GM12878 (cell line): ENCODE data around the gene APBB1IP. TPM values are rescaled to one million over a fixed set of nuclear protein-coding genes. Genes with fewer than 3 reads are reported as not detected.

ENCODE experiments used
- ATAC-seq: fragments of 200-7000 bp; cut with Tn5 transposase; 3 replicates; pipeline ENCODE4 v1.9.1; 2020; ENCODE audit warnings: mild to moderate bottlenecking, moderate library complexity
- BruUV-seq: library from RNA; stranded (reverse); fragments of 400-500 nt; replicated peaks from 2 replicates; lab custom pipeline; 2021; lab: Mats Ljungman, UMichigan
- CTCF ChIA-PET: fragments of 300-600 bp; sonication (Branson Sonifier 250); formaldehyde crosslinking; extraction: SDS; loops from one replicate; lab custom pipeline; 2021; ENCODE audit warnings: inconsistent platforms; lab: Yijun Ruan, JAX
- POLR2A ChIA-PET: fragments of 350-600 bp; formaldehyde crosslinking; extraction: SDS; loops from one replicate; lab custom pipeline; 2021; ENCODE audit warnings: inconsistent platforms; lab: Charles Lee
- RAD21 ChIA-PET: fragments of 300-600 bp; sonication (Branson Sonifier 250); formaldehyde crosslinking; loops from one replicate; lab custom pipeline; 2023; ENCODE audit warnings: antibody characterized with exemption; ENCODE audit not compliant: unreplicated experiment; lab: Charles Lee
- SMC1A ChIA-PET: fragments of 300-600 bp; sonication (Branson Sonifier 250); formaldehyde crosslinking; loops from one replicate; lab custom pipeline; 2023; ENCODE audit not compliant: unreplicated experiment, uncharacterized antibody; lab: Charles Lee
- DNase-seq: peaks from one replicate; pipeline ENCODE4 v3.0.0-alpha.2; 2011; ENCODE audit warnings: low read depth, low spot score
- FAIRE-seq: peaks from 3 replicates; lab custom pipeline; 2011; peaks lifted over from hg19 to GRCh38; lab: Jason Lieb, UNC
- H2AFZ ChIP-seq: 2 replicates; pipeline ENCODE4 v1.6.0; 2011; ENCODE audit warnings: low read depth, low read length, control low read depth; ENCODE audit not compliant: control insufficient read depth
- H3K27ac ChIP-seq: 2 replicates; pipeline ENCODE4 v1.5.1; 2011; ENCODE audit warnings: control low read depth; ENCODE audit not compliant: control insufficient read depth, insufficient read depth
- H3K27me3 ChIP-seq, 2 experiments: replicated peaks in 1 of 2; 2 replicates each; pipeline versions ENCODE4 v1.6.0 to v1.6.1; 2011; ENCODE audit warnings: low read length in 1 of 2; ENCODE audit not compliant: control insufficient read depth in 2 of 2, insufficient read depth in 2 of 2
- H3K36me3 ChIP-seq, 2 experiments: 2 replicates each; pipeline ENCODE4 v1.5.1; 2011; ENCODE audit warnings: low read length in 1 of 2; ENCODE audit not compliant: control insufficient read depth in 2 of 2, insufficient read depth in 2 of 2
- H3K4me1 ChIP-seq: 2 replicates; pipeline ENCODE4 v1.6.1; 2011; ENCODE audit warnings: mild to moderate bottlenecking, low read length, moderate library complexity, mixed read lengths; ENCODE audit not compliant: control insufficient read depth, insufficient read depth
- H3K4me2 ChIP-seq: 2 replicates; pipeline ENCODE4 v1.6.0; 2011; ENCODE audit warnings: control low read depth; ENCODE audit not compliant: control insufficient read depth, insufficient read depth
- H3K4me3 ChIP-seq: fragments of 200-600 bp; sonication (generic); 2 replicates; pipeline ENCODE4 v1.5.1; 2016
- H3K79me2 ChIP-seq: 2 replicates; pipeline ENCODE4 v1.6.0; 2011; ENCODE audit warnings: low read length; ENCODE audit not compliant: control insufficient read depth, insufficient read depth
- H3K9ac ChIP-seq: 2 replicates; pipeline ENCODE4 v1.8.0; 2011; ENCODE audit warnings: low read length, control low read depth, mixed read lengths; ENCODE audit not compliant: control insufficient read depth, insufficient read depth
- H3K9me3 ChIP-seq: replicated peaks from 3 replicates; pipeline ENCODE4 v1.5.1; 2011; ENCODE audit warnings: mild to moderate bottlenecking, low read length; ENCODE audit not compliant: control insufficient read depth, insufficient read depth
- H4K20me1 ChIP-seq: 2 replicates; pipeline ENCODE4 v1.6.0; 2011; ENCODE audit not compliant: control insufficient read depth, insufficient read depth
- BMI1 ChIP-seq: fragments of 450-650 bp; IDR thresholded peaks from 2 replicates; pipeline ENCODE4 v1.6.1; 2016; ENCODE audit warnings: mild to moderate bottlenecking, moderate library complexity, borderline replicate concordance
- CBFB ChIP-seq: IDR thresholded peaks from 2 replicates; pipeline ENCODE4 v1.6.1; 2016; ENCODE audit warnings: antibody characterized with exemption, low read depth
- CREB1 ChIP-seq: IDR thresholded peaks from 2 replicates; pipeline ENCODE4 v1.6.1; 2012; ENCODE audit warnings: low read depth, mild to moderate bottlenecking, inconsistent platforms
- EZH2 ChIP-seq: IDR thresholded peaks from 2 replicates; pipeline ENCODE4 v1.6.1; 2012; ENCODE audit warnings: low read depth, mild to moderate bottlenecking, control low read depth, inconsistent platforms, low read length, borderline replicate concordance; ENCODE audit not compliant: control insufficient read depth
- GABPA ChIP-seq: IDR thresholded peaks from 2 replicates; pipeline ENCODE4 v1.6.1; 2014; ENCODE audit warnings: antibody characterized with exemption, low read depth, mild to moderate bottlenecking, inconsistent platforms
- JUND ChIP-seq: IDR thresholded peaks from 2 replicates; pipeline ENCODE4 v1.6.1; 2012; ENCODE audit warnings: low read depth, mild to moderate bottlenecking, low read length, improper control_type of control experiment, moderate library complexity
- MTA3 ChIP-seq: IDR thresholded peaks from 2 replicates; pipeline ENCODE4 v1.6.1; 2012; ENCODE audit warnings: low read length, inconsistent platforms, borderline replicate concordance
- RBBP5 ChIP-seq: fragments of 200-600 bp; sonication (generic); conservative IDR thresholded peaks from 2 replicates; pipeline ENCODE4 v1.6.1; 2016
- SIN3A ChIP-seq: IDR thresholded peaks from 2 replicates; pipeline ENCODE4 v1.6.1; 2012; ENCODE audit warnings: low read depth, low read length, improper control_type of control experiment
- SMC3 ChIP-seq: IDR thresholded peaks from 2 replicates; pipeline ENCODE4 v1.6.1; 2011; ENCODE audit warnings: low read length, improper control_type of control experiment, borderline replicate concordance
- STAT1 ChIP-seq: fragments of 450-650 bp; conservative IDR thresholded peaks from 2 replicates; pipeline ENCODE4 v1.6.1; 2014; ENCODE audit warnings: antibody characterized with exemption, mild to moderate bottlenecking
- YBX1 ChIP-seq: fragments of 450-650 bp; IDR thresholded peaks from 2 replicates; pipeline ENCODE4 v1.6.1; 2016; ENCODE audit warnings: antibody characterized with exemption
- ZNF622 ChIP-seq: fragments of 450-650 bp; IDR thresholded peaks from 2 replicates; pipeline ENCODE4 v1.6.1; 2017; ENCODE audit warnings: mild to moderate bottlenecking, inconsistent platforms
- WGBS: methylation state at CpG from one replicate; pipeline ENCODE4 v1.1.6; 2016; ENCODE audit warnings: low lambda C conversion rate; ENCODE audit not compliant: insufficient replicate concordance, insufficient coverage; ENCODE audit errors: missing lambda C conversion rate; 5-methylcytosine and 5-hydroxymethylcytosine counted together
- in situ Hi-C: fragments of 300-500 bp; cut with MboI; formaldehyde crosslinking; loops from 9 replicates; pipeline ENCODE4 v1.14.3; 2018; ENCODE audit warnings: mixed read lengths
- intact Hi-C: fragments of 100-400 bp; cut with micrococcal nuclease; formaldehyde crosslinking; loops from one replicate; pipeline ENCODE4 v1.14.2; 2022; ENCODE audit not compliant: unreplicated experiment
- polyA plus RNA-seq, 11 experiments: library from polyadenylated mRNA; depleted of rRNA in 4 of 11; unstranded in 6 of 11; stranded (reverse) in 5 of 11; fragments of >200 nt; fragmentation: Nextera tagmentation in 4 of 11; fragmentation: Illumina TruSeq in 1 of 11; extraction: Ambion mirVana in 4 of 11; extraction: Trizol in 1 of 11; gene quantifications; 1 replicate in 1 of 11; 2 replicates in 10 of 11; pipeline versions ENCODE4 v1.2.1 to v1.2.3, GENCODE V29; 2011 to 2016; ENCODE audit warnings: inconsistent platforms in 2 of 11, missing spikeins in 2 of 11, low read depth in 1 of 11
- total RNA-seq, 4 experiments: library from RNA; depleted of rRNA in 3 of 4; stranded (reverse); fragments of >200 nt in 3 of 4; fragmentation: Illumina TruSeq in 1 of 4; extraction: Trizol in 1 of 4; gene quantifications; 2 replicates each; pipeline versions ENCODE4 v1.2.1 to v1.2.3, GENCODE V29; 2013 to 2021
- TF ChIP-seq, protein P1 (sequence below): fragments of 450-650 bp; IDR thresholded peaks from 2 replicates; pipeline ENCODE4 v1.6.1; 2018; ENCODE audit warnings: mild to moderate bottlenecking, low read depth, moderate library complexity; ENCODE audit not compliant: partially characterized antibody

Gene APBB1IP
- total and polyA plus RNA-seq, 10 of the 15 experiments (the other 5 are each of a cell fraction or from before 2014, with no cell fraction given) = 7.3 to 67.4 (median 19.9) TPM

DNA sequence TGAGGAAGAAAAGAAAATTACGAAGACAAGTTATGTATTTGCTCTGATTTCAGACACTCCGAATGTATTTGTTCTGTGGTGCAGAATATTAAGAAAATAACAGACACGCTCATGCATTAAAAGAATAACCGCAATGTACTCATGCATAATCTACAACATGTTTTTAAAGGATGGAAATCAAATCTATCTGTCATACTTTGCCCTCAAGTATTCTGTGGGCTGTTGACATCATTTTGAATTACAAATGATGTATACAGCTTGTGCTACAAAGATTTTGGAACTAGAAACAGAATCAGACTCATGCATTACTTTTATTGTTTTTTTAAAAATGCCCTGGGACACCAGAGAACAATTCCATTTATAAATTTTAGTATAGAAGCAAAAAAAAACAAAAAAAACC is 69.9 kb downstream of the APBB1IP start:
- ChIA-PET CTCF (interaction anchor here (0.6 kb wide), 1 partner anchor 55 kb away, joined by 4 read pairs; no protein-coding TSS in a partner anchor), RAD21 (interaction anchor here (1.0 to 1.4 kb wide), 2 partner anchors 19 to 51 kb away, joined by 4 read pairs; no protein-coding TSS in a partner anchor), POLR2A (interaction anchor here (0.9 kb wide), 1 partner anchor 9 kb away, joined by 4 read pairs; no protein-coding TSS in a partner anchor), SMC1A (interaction anchor here (0.7 to 2.4 kb wide), 6 partner anchors 10 to 173 kb away, joined by 3 to 12 read pairs (median 4); no protein-coding TSS in a partner anchor)
- H3K4me1 ChIP-seq = no peaks in the 10 kb centered on the region
- no peak overlapping the region for H2AFZ ChIP-seq
- FAIRE-seq = no peak
- in situ Hi-C loops = no loop called here
- ATAC-seq = no peak
- TF ChIP-seq SMC3 (no peak), GABPA (no peak), BMI1 (no peak), ZNF622 (no peak), RBBP5 (no peak), YBX1 (no peak), EZH2 (no peak), JUND (no peak), CREB1 (no peak), SIN3A (no peak), STAT1 (no peak), MTA3 (no peak), CBFB (no peak)
- TF ChIP-seq, protein P1, sequence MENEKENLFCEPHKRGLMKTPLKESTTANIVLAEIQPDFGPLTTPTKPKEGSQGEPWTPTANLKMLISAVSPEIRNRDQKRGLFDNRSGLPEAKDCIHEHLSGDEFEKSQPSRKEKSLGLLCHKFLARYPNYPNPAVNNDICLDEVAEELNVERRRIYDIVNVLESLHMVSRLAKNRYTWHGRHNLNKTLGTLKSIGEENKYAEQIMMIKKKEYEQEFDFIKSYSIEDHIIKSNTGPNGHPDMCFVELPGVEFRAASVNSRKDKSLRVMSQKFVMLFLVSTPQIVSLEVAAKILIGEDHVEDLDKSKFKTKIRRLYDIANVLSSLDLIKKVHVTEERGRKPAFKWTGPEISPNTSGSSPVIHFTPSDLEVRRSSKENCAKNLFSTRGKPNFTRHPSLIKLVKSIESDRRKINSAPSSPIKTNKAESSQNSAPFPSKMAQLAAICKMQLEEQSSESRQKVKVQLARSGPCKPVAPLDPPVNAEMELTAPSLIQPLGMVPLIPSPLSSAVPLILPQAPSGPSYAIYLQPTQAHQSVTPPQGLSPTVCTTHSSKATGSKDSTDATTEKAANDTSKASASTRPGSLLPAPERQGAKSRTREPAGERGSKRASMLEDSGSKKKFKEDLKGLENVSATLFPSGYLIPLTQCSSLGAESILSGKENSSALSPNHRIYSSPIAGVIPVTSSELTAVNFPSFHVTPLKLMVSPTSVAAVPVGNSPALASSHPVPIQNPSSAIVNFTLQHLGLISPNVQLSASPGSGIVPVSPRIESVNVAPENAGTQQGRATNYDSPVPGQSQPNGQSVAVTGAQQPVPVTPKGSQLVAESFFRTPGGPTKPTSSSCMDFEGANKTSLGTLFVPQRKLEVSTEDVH = no peak
- peaks cover 3% of the 10 kb centered on the region; the same call in 1 of the 3 replicates for H3K9me3 ChIP-seq
- H3K27me3 ChIP-seq = no peaks in the 10 kb centered on the region
- H3K4me2 ChIP-seq = no peak overlapping the region
- no peak for DNase-seq
- 99% methylated on average over 4 of the region's 4 CpGs for WGBS
- intact Hi-C loops = no loop called here
- no peak overlapping the region for H3K27ac ChIP-seq
- peaks cover 12 to 37% of the 10 kb centered on the region in 2 experiments for H3K36me3 ChIP-seq
- H3K9ac ChIP-seq = no peak overlapping the region
- H3K4me3 ChIP-seq = no peak overlapping the region
- no peaks in the 10 kb centered on the region for H4K20me1 ChIP-seq
- BruUV-seq = no TSS peak
- no peaks in the 10 kb centered on the region for H3K79me2 ChIP-seq
